SH-SY5Y (cell line): ENCODE results near the gene TM4SF4.

Experiments used
- GATA2 ChIP-seq: IDR thresholded peaks from 2 replicates; pipeline ENCODE4 v1.6.1; 2011; ENCODE audit warnings: mild to moderate bottlenecking, low read depth, low read length
- GATA3 ChIP-seq: IDR thresholded peaks from 2 replicates; pipeline ENCODE4 v1.6.1; 2011; ENCODE audit warnings: low read depth, mild to moderate bottlenecking, low read length, moderate library complexity

TM4SF4 gene

GRCh38 chr3:149448331-149448831 is 26.1 kb upstream of the TM4SF4 start:
- TF ChIP-seq GATA2 = no peak
- TF ChIP-seq GATA3 = no peak

GRCh38 chr3:149449182-149449581 is 25.3 kb upstream of the TM4SF4 start:
- TF ChIP-seq GATA3 (no peak), GATA2 (no peak)

- TF ChIP-seq GATA2 = no peak
- TF ChIP-seq GATA3 = no peak
Measured at GRCh38 chr3:149449799-149450198, 24.7 kb upstream of the TM4SF4 start.

- no peak for TF ChIP-seq GATA2
- TF ChIP-seq GATA3 = no peak
Measured at GRCh38 chr3:149450281-149450680, 24.2 kb upstream of the TM4SF4 start.

- TF ChIP-seq GATA2 = no peak
- TF ChIP-seq GATA3 = no peak
Measured at GRCh38 chr3:149452036-149452435, 22.5 kb upstream of the TM4SF4 start.

- TF ChIP-seq GATA3 (no peak), GATA2 (no peak)
Measured at GRCh38 chr3:149453140-149453805, 21.2 kb upstream of the TM4SF4 start.

- TF ChIP-seq GATA3 (no peak), GATA2 (no peak)
Measured at GRCh38 chr3:149454746-149455145, 19.8 kb upstream of the TM4SF4 start.

- no peak for TF ChIP-seq GATA2
- TF ChIP-seq GATA3 = no peak
Measured at GRCh38 chr3:149455366-149455765, 19.1 kb upstream of the TM4SF4 start.

GRCh38 chr3:149455989-149456388 is 18.5 kb upstream of the TM4SF4 start:
- no peak for TF ChIP-seq GATA2
- TF ChIP-seq GATA3 = no peak

GRCh38 chr3:149459491-149460059 is 14.9 kb upstream of the TM4SF4 start:
- no peak for TF ChIP-seq GATA3

- TF ChIP-seq GATA2 (no peak), GATA3 (no peak)
Measured at GRCh38 chr3:149460117-149460516, 14.4 kb upstream of the TM4SF4 start.

- no peak for TF ChIP-seq GATA3
- TF ChIP-seq GATA2 = no peak
Measured at GRCh38 chr3:149462051-149462450, 12.4 kb upstream of the TM4SF4 start.

- TF ChIP-seq GATA2 (no peak), GATA3 (no peak)
Measured at GRCh38 chr3:149462581-149463011, 11.9 kb upstream of the TM4SF4 start.

GRCh38 chr3:149463921-149464320 is 10.6 kb upstream of the TM4SF4 start:
- TF ChIP-seq GATA3 (no peak), GATA2 (no peak)

- TF ChIP-seq GATA3 (no peak), GATA2 (no peak)
Measured at GRCh38 chr3:149464542-149465328, 9.8 kb upstream of the TM4SF4 start.
